HepG2 (cell line): Measurements from ENCODE around the gene ETFA. TPM values are rescaled to one million over a fixed set of nuclear protein-coding genes. Genes with fewer than 3 reads are reported as not detected.

Experiments used
- ARNTL ChIP-seq: sonication (generic); formaldehyde crosslinking; IDR thresholded peaks from 2 replicates; pipeline ENCODE4 v1.4.0; 2020; ENCODE audit warnings: mild to moderate bottlenecking, missing genetic modification reagents
- DNMT1 ChIP-seq: sonication (generic); formaldehyde crosslinking; IDR thresholded peaks from 2 replicates; pipeline ENCODE4 v1.5.1; 2020; ENCODE audit warnings: mild to moderate bottlenecking, missing genetic modification reagents
- FOSL1 ChIP-seq: sonication (generic); formaldehyde crosslinking; IDR thresholded peaks from 2 replicates; pipeline ENCODE4 v1.9.0; 2021; ENCODE audit warnings: missing genetic modification reagents, borderline replicate concordance
- FOXO1 ChIP-seq: sonication (generic); formaldehyde crosslinking; IDR thresholded peaks from 2 replicates; pipeline ENCODE4 v1.4.0; 2020; ENCODE audit warnings: missing genetic modification reagents
- NCOA2 ChIP-seq: sonication (generic); formaldehyde crosslinking; IDR thresholded peaks from 2 replicates; pipeline ENCODE4 v1.8.0; 2022; ENCODE audit warnings: inconsistent platforms
- NFE2 ChIP-seq: sonication (generic); formaldehyde crosslinking; IDR thresholded peaks from 2 replicates; pipeline ENCODE4 v1.4.0; 2020; ENCODE audit warnings: missing genetic modification reagents
- SMYD3 ChIP-seq: sonication (generic); formaldehyde crosslinking; IDR thresholded peaks from 2 replicates; pipeline ENCODE4 v1.8.1; 2023; ENCODE audit warnings: mild to moderate bottlenecking, missing genetic modification reagents
- SNAI1 ChIP-seq: sonication (generic); formaldehyde crosslinking; IDR thresholded peaks from 2 replicates; pipeline ENCODE4 v1.5.0; 2020; ENCODE audit warnings: mild to moderate bottlenecking, missing genetic modification reagents, borderline replicate concordance
- ZFY ChIP-seq: sonication (generic); formaldehyde crosslinking; IDR thresholded peaks from 2 replicates; pipeline ENCODE4 v1.4.0; 2020; ENCODE audit warnings: missing genetic modification reagents
- ZNF329 ChIP-seq: sonication (generic); formaldehyde crosslinking; IDR thresholded peaks from 2 replicates; pipeline ENCODE4 v1.9.0; 2021; ENCODE audit warnings: low read depth, mild to moderate bottlenecking, missing genetic modification reagents
- ZNF407 ChIP-seq: sonication (generic); formaldehyde crosslinking; IDR thresholded peaks from one replicate; pipeline ENCODE4 v1.5.1; 2020; ENCODE audit warnings: mild to moderate bottlenecking, missing genetic modification reagents; ENCODE audit errors: not compliant biosample characterization
- ZNF570 ChIP-seq: sonication (generic); formaldehyde crosslinking; IDR thresholded peaks from 2 replicates; pipeline ENCODE4 v1.4.0; 2020; ENCODE audit warnings: mild to moderate bottlenecking, missing genetic modification reagents, borderline replicate concordance
- ZNF678 ChIP-seq: sonication (generic); formaldehyde crosslinking; IDR thresholded peaks from 2 replicates; pipeline ENCODE4 v1.4.0; 2020; ENCODE audit warnings: mild to moderate bottlenecking, missing genetic modification reagents
- ZNF775 ChIP-seq: sonication (generic); formaldehyde crosslinking; IDR thresholded peaks from 2 replicates; pipeline ENCODE4 v1.4.0; 2020; ENCODE audit warnings: missing genetic modification reagents, mild to moderate bottlenecking, moderate library complexity, borderline replicate concordance
- ZSCAN22 ChIP-seq: sonication (generic); formaldehyde crosslinking; IDR thresholded peaks from 2 replicates; pipeline ENCODE4 v1.4.0; 2020; ENCODE audit warnings: mild to moderate bottlenecking, missing genetic modification reagents
- polyA plus RNA-seq, 8 experiments: library from polyadenylated mRNA; depleted of rRNA in 3 of 8; stranded (reverse) in 7 of 8; unstranded in 1 of 8; fragments of >200 nt; fragmentation: Illumina TruSeq in 4 of 8; extraction: Trizol in 4 of 8; gene quantifications; 2 replicates each; pipeline versions ENCODE4 v1.2.1 to v1.2.3, GENCODE V29; 2011 to 2016; ENCODE audit warnings: low read depth in 4 of 8, missing spikeins in 1 of 8, mixed read lengths in 1 of 8; ENCODE audit not compliant: insufficient read depth in 1 of 8
- total RNA-seq, 5 experiments: library from RNA; depleted of rRNA; stranded (reverse); fragments of >200 nt; fragmentation: Illumina TruSeq; extraction: Trizol; gene quantifications; 2 replicates each; pipeline ENCODE4 v1.2.3, GENCODE V29; 2016; ENCODE audit warnings: low read depth in 1 of 5
- TF ChIP-seq, protein P1 (sequence below): sonication (generic); formaldehyde crosslinking; IDR thresholded peaks from 2 replicates; pipeline ENCODE4 v1.9.0; 2021; ENCODE audit warnings: missing genetic modification reagents, borderline replicate concordance
- TF ChIP-seq, protein P2 (sequence below): sonication (generic); formaldehyde crosslinking; IDR thresholded peaks from 2 replicates; pipeline ENCODE4 v1.5.0; 2020; ENCODE audit warnings: missing genetic modification reagents, mild to moderate bottlenecking, borderline replicate concordance

ETFA gene
- total and polyA plus RNA-seq, 2 of the 13 experiments (the other 11 are each of a cell fraction or from before 2014, with no cell fraction given), result 291 to 396 TPM

GRCh38 chr15:76311100-76311953 is at the start of gene ETFA (continued):
- TF ChIP-seq ZNF407 (CRISPR knock-in tag), result peak; percentile 98
- no peak for TF ChIP-seq NFE2 (CRISPR knock-in tag)
- TF ChIP-seq ZNF329, result 0 out of 2 replicates have a peak, but pooled peaks have one; percentile 21
- peak; percentile 54; the same call in 1 of the 2 replicates for TF ChIP-seq NCOA2 (CRISPR knock-in tag)
- no peak for TF ChIP-seq ZNF678 (CRISPR knock-in tag)
- TF ChIP-seq, protein P1, sequence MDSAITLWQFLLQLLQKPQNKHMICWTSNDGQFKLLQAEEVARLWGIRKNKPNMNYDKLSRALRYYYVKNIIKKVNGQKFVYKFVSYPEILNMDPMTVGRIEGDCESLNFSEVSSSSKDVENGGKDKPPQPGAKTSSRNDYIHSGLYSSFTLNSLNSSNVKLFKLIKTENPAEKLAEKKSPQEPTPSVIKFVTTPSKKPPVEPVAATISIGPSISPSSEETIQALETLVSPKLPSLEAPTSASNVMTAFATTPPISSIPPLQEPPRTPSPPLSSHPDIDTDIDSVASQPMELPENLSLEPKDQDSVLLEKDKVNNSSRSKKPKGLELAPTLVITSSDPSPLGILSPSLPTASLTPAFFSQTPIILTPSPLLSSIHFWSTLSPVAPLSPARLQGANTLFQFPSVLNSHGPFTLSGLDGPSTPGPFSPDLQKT (CRISPR knock-in tag), result no peak
- TF ChIP-seq FOXO1, result peak; percentile 67
- TF ChIP-seq SNAI1 (CRISPR knock-in tag), result peak; percentile 81; the same call in 1 of the 2 replicates
- TF ChIP-seq, protein P2, sequence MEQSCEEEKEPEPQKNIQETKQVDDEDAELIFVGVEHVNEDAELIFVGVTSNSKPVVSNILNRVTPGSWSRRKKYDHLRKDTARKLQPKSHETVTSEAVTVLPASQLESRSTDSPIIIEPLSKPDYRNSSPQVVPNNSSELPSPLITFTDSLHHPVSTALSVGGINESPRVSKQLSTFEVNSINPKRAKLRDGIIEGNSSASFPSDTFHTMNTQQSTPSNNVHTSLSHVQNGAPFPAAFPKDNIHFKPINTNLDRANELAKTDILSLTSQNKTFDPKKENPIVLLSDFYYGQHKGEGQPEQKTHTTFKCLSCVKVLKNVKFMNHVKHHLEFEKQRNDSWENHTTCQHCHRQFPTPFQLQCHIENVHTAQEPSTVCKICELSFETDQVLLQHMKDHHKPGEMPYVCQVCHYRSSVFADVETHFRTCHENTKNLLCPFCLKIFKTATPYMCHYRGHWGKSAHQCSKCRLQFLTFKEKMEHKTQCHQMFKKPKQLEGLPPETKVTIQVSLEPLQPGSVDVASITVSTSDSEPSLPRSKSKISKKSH, result peak; percentile 92
- TF ChIP-seq ZFY, result peak; percentile 98
- TF ChIP-seq ZNF775, result no peak
- peak; percentile 48 for TF ChIP-seq DNMT1 (CRISPR knock-in tag)
- TF ChIP-seq ARNTL (CRISPR knock-in tag), result peak; percentile 86
- no peak for TF ChIP-seq SMYD3 (CRISPR knock-in tag)
- no peak for TF ChIP-seq ZSCAN22 (CRISPR knock-in tag)
- TF ChIP-seq FOSL1 (CRISPR knock-in tag), result no peak
- TF ChIP-seq ZNF570 (CRISPR knock-in tag), result no peak
